Trophoblast cell (in vitro differentiated cells and primary cell): ENCODE data around the gene GPR146. TPM values are rescaled to one million over a fixed set of nuclear protein-coding genes. Genes with fewer than 3 reads are reported as not detected.
A peak's percentile ranks its signal among the peaks of the same experiment; 100 is the strongest.

Experiments used
- DNase-seq, 2 donors: peaks; one replicate each; pipeline ENCODE4 v3.0.0-alpha.2; 2016
- H2AFZ ChIP-seq: 2 replicates; pipeline ENCODE4 v1.6.1; 2013; ENCODE audit warnings: low read length, moderate library complexity, mild to moderate bottlenecking; ENCODE audit not compliant: insufficient read depth, poor library complexity
- H2AK5ac ChIP-seq: 2 replicates; pipeline ENCODE4 v1.6.1; 2013; ENCODE audit warnings: mild to moderate bottlenecking, low read length
- H2BK120ac ChIP-seq: 2 replicates; pipeline ENCODE4 v1.6.1; 2013; ENCODE audit warnings: low read length, mild to moderate bottlenecking, moderate library complexity; ENCODE audit not compliant: insufficient read depth, poor library complexity
- H2BK12ac ChIP-seq: 2 replicates; pipeline ENCODE4 v1.6.1; 2013; ENCODE audit warnings: mild to moderate bottlenecking, low read length, moderate library complexity
- H2BK5ac ChIP-seq: 2 replicates; pipeline ENCODE4 v1.6.1; 2013; ENCODE audit warnings: low read length, low read depth, moderate library complexity, mild to moderate bottlenecking; ENCODE audit not compliant: poor library complexity
- H3K14ac ChIP-seq: 2 replicates; pipeline ENCODE4 v1.6.1; 2013; ENCODE audit warnings: mild to moderate bottlenecking, low read length
- H3K18ac ChIP-seq: 2 replicates; pipeline ENCODE4 v1.6.1; 2013; ENCODE audit warnings: mild to moderate bottlenecking, low read length
- H3K23ac ChIP-seq: 2 replicates; pipeline ENCODE4 v1.6.1; 2013; ENCODE audit warnings: low read length
- H3K27ac ChIP-seq: 2 replicates; pipeline ENCODE4 v1.5.1; 2013; ENCODE audit warnings: low read depth, mild to moderate bottlenecking, inconsistent platforms, low read length, moderate library complexity
- H3K27me3 ChIP-seq: 2 replicates; pipeline ENCODE4 v1.6.1; 2013; ENCODE audit warnings: inconsistent platforms, mild to moderate bottlenecking, low read length, moderate library complexity; ENCODE audit not compliant: insufficient read depth
- H3K36me3 ChIP-seq, 2 experiments: 1 replicate in 1 of 2; 2 replicates in 1 of 2; pipeline ENCODE4 v1.6.1; 2013; ENCODE audit warnings: low read length in 2 of 2, mild to moderate bottlenecking in 2 of 2, moderate library complexity in 1 of 2; ENCODE audit not compliant: insufficient read depth in 2 of 2, control insufficient read depth in 1 of 2
- H3K4ac ChIP-seq: 2 replicates; pipeline ENCODE4 v1.6.1; 2013; ENCODE audit warnings: low read depth, mild to moderate bottlenecking, low read length, moderate library complexity
- H3K4me1 ChIP-seq, 2 experiments: 1 replicate in 1 of 2; 2 replicates in 1 of 2; pipeline ENCODE4 v1.6.1; 2013; ENCODE audit warnings: low read length in 2 of 2, mild to moderate bottlenecking in 2 of 2, moderate library complexity in 1 of 2; ENCODE audit not compliant: insufficient read depth in 2 of 2, control insufficient read depth in 1 of 2
- H3K4me2 ChIP-seq: 2 replicates; pipeline ENCODE4 v1.6.1; 2013; ENCODE audit warnings: inconsistent platforms, mild to moderate bottlenecking, low read length, moderate library complexity
- H3K4me3 ChIP-seq: 2 replicates; pipeline ENCODE4 v1.5.1; 2013; ENCODE audit warnings: mild to moderate bottlenecking, low read depth, low read length, inconsistent platforms
- H3K79me1 ChIP-seq: one replicate; pipeline ENCODE4 v1.6.1; 2013; ENCODE audit warnings: low read length
- H3K79me2 ChIP-seq: 2 replicates; pipeline ENCODE4 v1.6.1; 2013; ENCODE audit warnings: low read length, mild to moderate bottlenecking; ENCODE audit not compliant: control insufficient read depth, insufficient read depth, poor library complexity
- H3K9ac ChIP-seq: 2 replicates; pipeline ENCODE4 v1.6.1; 2013; ENCODE audit warnings: mild to moderate bottlenecking, low read length
- H3K9me3 ChIP-seq: 2 replicates; pipeline ENCODE4 v1.6.1; 2013; ENCODE audit warnings: low read depth, mild to moderate bottlenecking, control low read depth, inconsistent platforms, low read length; ENCODE audit not compliant: insufficient read depth
- H4K12ac ChIP-seq: 2 replicates; pipeline ENCODE4 v1.6.1; 2013; ENCODE audit warnings: low read depth, mild to moderate bottlenecking, low read length, moderate library complexity
- H4K8ac ChIP-seq: 2 replicates; pipeline ENCODE4 v1.6.1; 2013; ENCODE audit warnings: low read depth, mild to moderate bottlenecking, low read length, moderate library complexity
- H4K91ac ChIP-seq: one replicate; pipeline ENCODE4 v1.6.1; 2013; ENCODE audit warnings: low read depth, mild to moderate bottlenecking, low read length, moderate library complexity
- WGBS: extraction: QIAGEN DNeasy Blood & Tissue Kit; methylation state at CpG from one replicate; pipeline ENCODE4 v1.1.7; 2013; ENCODE audit warnings: missing lambda C conversion rate; ENCODE audit not compliant: insufficient read length, insufficient coverage; ENCODE audit errors: extremely low coverage; 5-methylcytosine and 5-hydroxymethylcytosine counted together
- polyA plus RNA-seq: library from polyadenylated mRNA; stranded (reverse); fragments of 200-250 nt; gene quantifications from 2 replicates; pipeline ENCODE4 v1.2.3, GENCODE V29; 2013

GPR146 gene
- 5.6 and 6.0 TPM in 2 replicates for polyA plus RNA-seq

GRCh38 chr7:1044189-1045068, at the start of gene GPR146:
Gene GPR146 (plus strand): TSS chr7:1044546. CDS start chr7:1057516, 12,970 bp downstream.
- Histone ChIP-seq H2BK120ac (no peak within 1 kb of the TSS), H3K4me1 (peaks cover 10 to 16% of the 10 kb centered on the region in 2 experiments), H3K4me2 (peak within 1 kb of the TSS; percentile 98), H4K8ac (peak within 1 kb of the TSS; percentile 49), H2AK5ac (peak within 1 kb of the TSS; percentile 19), H3K4ac (no peak within 1 kb of the TSS), H3K36me3 (no peaks in the 10 kb centered on the region), H3K14ac (peak within 1 kb of the TSS; percentile 5), H3K23ac (no peak within 1 kb of the TSS), H3K4me3 (peak within 1 kb of the TSS; percentile 81), H2AFZ (peak within 1 kb of the TSS; percentile 84), H3K27me3 (no peaks in the 10 kb centered on the region), H2BK12ac (no peak within 1 kb of the TSS), H3K79me2 (no peaks in the 10 kb centered on the region), H3K79me1 (peaks cover 2% of the 10 kb centered on the region), H2BK5ac (no peak within 1 kb of the TSS), H3K9ac (peak within 1 kb of the TSS; percentile 56), H4K12ac (peak within 1 kb of the TSS; percentile 7), H3K18ac (peak within 1 kb of the TSS; percentile 8), H4K91ac (peak within 1 kb of the TSS; percentile 46), H3K27ac (peak within 1 kb of the TSS; percentile 86), H3K9me3 (peaks cover 2% of the 10 kb centered on the region)
- peak; percentile 91 to 96 for DNase-seq
- WGBS, result no CpG with 5 or more reads among the region's 74 CpGs

GRCh38 chr7:994592-995308, 49.6 kb upstream of the GPR146 start:
- no peak overlapping the region for H3K14ac ChIP-seq
- H3K79me2 ChIP-seq, result no peaks in the 10 kb centered on the region
- H3K4me3 ChIP-seq, result no peak overlapping the region
- H3K4me2 ChIP-seq, result no peak overlapping the region
- H3K18ac ChIP-seq, result no peak overlapping the region
- no peak overlapping the region for H4K8ac ChIP-seq
- no peaks in the 10 kb centered on the region for H3K9me3 ChIP-seq
- no peak overlapping the region for H4K91ac ChIP-seq
- H4K12ac ChIP-seq, result no peak overlapping the region
- H3K36me3 ChIP-seq, result peaks cover 8 to 12% of the 10 kb centered on the region in 2 experiments
- no peaks in the 10 kb centered on the region for H3K27me3 ChIP-seq
- H3K9ac ChIP-seq, result no peak overlapping the region
- H3K4me1 ChIP-seq, result peaks cover 8 to 15% of the 10 kb centered on the region in 2 experiments
- H2AK5ac ChIP-seq, result no peak overlapping the region
- no peak overlapping the region for H3K4ac ChIP-seq
- DNase-seq, result no peak
- H3K23ac ChIP-seq, result no peak overlapping the region
- H2AFZ ChIP-seq, result no peak overlapping the region
- no peak overlapping the region for H2BK120ac ChIP-seq
- H3K27ac ChIP-seq, result no peak overlapping the region
- no peak overlapping the region for H2BK12ac ChIP-seq
- H3K79me1 ChIP-seq, result no peaks in the 10 kb centered on the region
- H2BK5ac ChIP-seq, result no peak overlapping the region
- WGBS, result no CpG with 5 or more reads among the region's 28 CpGs

GRCh38 chr7:995571-995970, 48.8 kb upstream of the GPR146 start:
- peak overlapping the region; percentile 22 for H4K12ac ChIP-seq
- peak overlapping the region; percentile 20 for H4K91ac ChIP-seq
- no peaks in the 10 kb centered on the region for H3K27me3 ChIP-seq
- no peaks in the 10 kb centered on the region for H3K79me1 ChIP-seq
- H3K4me3 ChIP-seq, result no peak overlapping the region
- H3K23ac ChIP-seq, result no peak overlapping the region
- H2BK120ac ChIP-seq, result no peak overlapping the region
- no peak overlapping the region for H3K4me2 ChIP-seq
- no peak overlapping the region for H2BK12ac ChIP-seq
- no peak overlapping the region for H2BK5ac ChIP-seq
- no peak overlapping the region for H3K27ac ChIP-seq
- no peak overlapping the region for H3K14ac ChIP-seq
- WGBS, result no CpG with 5 or more reads among the region's 14 CpGs
- H3K36me3 ChIP-seq, result peaks cover 8 to 12% of the 10 kb centered on the region in 2 experiments
- no peak overlapping the region for H3K18ac ChIP-seq
- no peak overlapping the region for H2AK5ac ChIP-seq
- H3K9me3 ChIP-seq, result peaks cover 2% of the 10 kb centered on the region
- no peak overlapping the region for H3K9ac ChIP-seq
- H4K8ac ChIP-seq, result no peak overlapping the region
- H3K79me2 ChIP-seq, result no peaks in the 10 kb centered on the region
- peaks cover 8 to 15% of the 10 kb centered on the region in 2 experiments for H3K4me1 ChIP-seq
- no peak overlapping the region for H2AFZ ChIP-seq
- H3K4ac ChIP-seq, result no peak overlapping the region
- no peak for DNase-seq

GRCh38 chr7:996079-996872, 48.1 kb upstream of the GPR146 start:
- Histone ChIP-seq H3K27me3 (no peaks in the 10 kb centered on the region), H2BK120ac (no peak overlapping the region), H3K9me3 (peaks cover 2% of the 10 kb centered on the region), H3K79me2 (no peaks in the 10 kb centered on the region), H3K4ac (no peak overlapping the region), H3K79me1 (no peaks in the 10 kb centered on the region), H3K4me2 (no peak overlapping the region), H4K91ac (peak overlapping the region; percentile 17), H3K4me1 (peaks cover 8 to 15% of the 10 kb centered on the region in 2 experiments), H4K12ac (no peak overlapping the region), H2AK5ac (no peak overlapping the region), H3K4me3 (no peak overlapping the region), H3K23ac (no peak overlapping the region), H3K14ac (no peak overlapping the region), H3K27ac (no peak overlapping the region), H3K18ac (no peak overlapping the region), H3K36me3 (peaks cover 8 to 12% of the 10 kb centered on the region in 2 experiments), H2BK5ac (no peak overlapping the region), H2BK12ac (no peak overlapping the region), H3K9ac (no peak overlapping the region), H4K8ac (no peak overlapping the region), H2AFZ (no peak overlapping the region)
- WGBS, result no CpG with 5 or more reads among the region's 38 CpGs
- DNase-seq, result peak in 1 of 2 donors; percentile 42
